Measurements from ENCODE around the gene ERVK3-1.
A peak's percentile ranks its signal among the peaks of the same experiment; 100 is the strongest.
"Not testable (repeated sequence)": the region's sequence is repeated elsewhere in the genome, so short reads cannot be mapped to it uniquely, and the experiment has no call there.

The ERVK3-1 gene

DNA sequence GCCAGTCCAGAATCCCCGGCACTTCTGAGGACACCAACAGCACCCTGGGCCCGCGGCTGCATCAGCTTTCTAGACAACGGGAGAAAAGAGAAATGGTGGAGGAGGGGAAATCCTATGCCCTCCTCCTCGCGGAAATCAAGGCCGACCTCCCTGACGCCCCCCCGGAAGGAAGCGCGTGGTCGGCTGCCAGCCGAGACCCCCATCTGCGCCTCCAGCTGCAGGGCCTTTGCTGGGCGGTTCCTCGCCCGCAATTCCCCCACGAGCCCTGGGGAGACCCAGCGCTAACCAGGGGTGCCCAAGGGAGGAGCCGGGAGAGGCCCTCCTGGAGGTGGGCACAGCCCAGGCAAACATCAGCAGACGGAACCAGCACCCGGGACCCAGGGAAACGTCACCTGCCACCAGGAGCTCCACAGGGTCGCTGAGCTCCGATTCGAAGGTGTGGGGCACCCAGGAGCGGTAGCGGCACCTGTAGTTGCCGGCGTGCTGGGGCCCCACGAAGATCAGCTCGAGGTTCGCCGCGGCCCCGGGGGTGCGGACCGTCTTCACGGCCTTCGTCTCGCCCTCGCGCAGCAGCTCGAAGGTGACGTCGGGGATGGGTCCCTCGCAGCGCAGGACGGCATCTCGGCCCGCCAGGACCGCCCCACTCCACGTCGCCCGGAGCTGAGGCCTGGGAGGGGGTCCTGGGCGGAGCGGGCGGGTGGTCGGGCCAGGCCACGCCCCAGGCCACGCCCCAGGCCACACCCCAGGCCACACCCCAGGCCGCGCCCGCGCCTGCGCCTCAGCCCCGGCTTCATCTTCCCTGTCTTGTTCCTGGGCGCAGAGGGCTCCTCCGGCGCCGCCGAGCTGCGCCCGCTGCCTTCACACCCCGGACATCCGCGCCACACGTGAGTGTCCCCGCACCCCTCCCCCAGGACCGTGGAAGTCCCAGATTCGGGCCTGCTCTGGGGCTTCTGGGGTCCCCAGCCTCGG is 42.1 kb downstream of the ERVK3-1 start:
- DNase-seq (ENCODE audit: low read depth in 2 of 2), result peak; percentile 38 to 50

- DNase-seq (ENCODE audit: low read depth in 2 of 2), result not testable (repeated sequence)
These were observed 42.9 kb downstream of the ERVK3-1 start for GRCh38 chr19:58348080-58348479.

- no peak for DNase-seq (ENCODE audit: low read depth in 2 of 2)
These were observed 44.4 kb downstream of the ERVK3-1 start for GRCh38 chr19:58349590-58349989.

GRCh38 chr19:58350001-58350861 is 45.1 kb downstream of the ERVK3-1 start:
- no peak for DNase-seq (ENCODE audit: low read depth in 2 of 2)

- no peak for DNase-seq (ENCODE audit: low read depth in 2 of 2)
These were observed 45.8 kb downstream of the ERVK3-1 start for GRCh38 chr19:58350871-58351557.

GRCh38 chr19:58351558-58351878 is 46.3 kb downstream of the ERVK3-1 start:
- no peak for DNase-seq (ENCODE audit: low read depth in 2 of 2)

DNA sequence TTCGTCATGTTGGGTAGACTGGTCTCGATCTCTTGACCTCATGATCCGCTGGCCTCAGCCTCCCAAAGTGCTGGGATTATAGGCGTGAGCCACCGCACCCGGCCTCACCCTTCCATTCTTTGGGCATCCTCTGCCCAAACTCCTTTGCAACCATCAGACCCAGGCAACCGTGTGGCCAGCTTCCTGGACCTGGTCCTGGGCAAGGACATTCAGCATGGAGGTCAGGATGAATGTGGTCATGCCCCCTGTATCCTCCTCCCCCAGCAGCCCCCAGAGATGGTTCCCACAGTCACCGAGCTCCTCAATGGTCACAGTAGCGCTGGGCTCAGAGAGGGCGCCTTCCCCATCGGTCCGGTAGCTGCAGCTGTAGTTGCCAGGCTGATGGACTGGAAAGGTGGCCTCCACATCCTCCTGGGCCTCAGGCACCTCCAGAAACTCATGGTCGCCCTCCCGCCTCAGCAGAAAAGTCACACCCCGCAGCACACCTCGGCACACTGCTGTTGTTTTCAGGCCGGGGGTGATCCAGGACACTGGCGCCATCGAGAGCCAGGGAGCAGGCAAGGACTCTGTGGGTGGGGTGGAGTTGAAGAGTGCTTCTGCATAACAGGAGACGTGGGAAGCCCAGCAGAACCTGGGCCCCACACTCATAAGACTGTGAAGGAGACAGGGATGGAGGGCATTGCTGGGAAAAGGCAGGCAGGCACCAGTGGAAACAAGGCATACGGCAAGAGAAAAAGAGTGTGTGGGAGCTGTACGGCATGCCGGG is 47.0 kb downstream of the ERVK3-1 start:
- DNase-seq (ENCODE audit: low read depth in 2 of 2), result no peak

GRCh38 chr19:58352760-58353671 is 47.8 kb downstream of the ERVK3-1 start, which contains the start of gene A1BG:
Gene A1BG (minus strand): TSS chr19:58353492. CDS start chr19:58353437, 55 bp downstream.
- no peak for DNase-seq (ENCODE audit: low read depth in 2 of 2)

- no peak for DNase-seq (ENCODE audit: low read depth in 2 of 2)
These were observed 48.7 kb downstream of the ERVK3-1 start for GRCh38 chr19:58353717-58354477.

DNA sequence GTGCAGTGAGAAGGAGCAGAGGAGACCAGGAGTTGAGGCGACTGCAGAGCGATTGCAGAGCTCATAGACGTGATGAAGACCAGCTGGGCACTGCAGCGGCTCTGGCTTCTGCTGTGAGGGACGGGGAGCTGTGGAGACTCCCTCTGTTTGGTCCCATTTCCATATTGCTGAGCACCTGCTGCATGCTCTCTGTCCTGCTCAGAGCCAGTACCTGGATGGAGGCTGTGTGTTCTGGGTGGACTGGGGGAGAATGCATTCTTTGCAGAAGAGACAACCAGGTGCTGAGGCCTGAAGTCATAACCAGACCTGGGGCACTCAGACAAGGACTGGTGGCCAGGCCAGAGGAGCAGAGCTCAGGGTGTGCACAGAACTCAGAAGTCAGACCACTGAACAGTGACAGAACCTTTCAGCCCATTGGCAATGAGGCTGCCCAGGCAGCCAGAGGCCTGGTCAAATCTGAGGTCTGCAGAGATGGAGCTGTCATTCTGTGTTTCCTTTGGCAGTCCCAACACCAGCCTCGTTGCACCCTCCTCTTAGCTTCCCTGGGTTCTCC is 49.4 kb downstream of the ERVK3-1 start:
- DNase-seq (ENCODE audit: low read depth in 2 of 2), result no peak

- no peak for DNase-seq (ENCODE audit: low read depth in 2 of 2)
These were observed 50.1 kb downstream of the ERVK3-1 start for GRCh38 chr19:58355215-58355796.

GRCh38 chr19:58355908-58356765 is 51.0 kb downstream of the ERVK3-1 start:
- no peak for DNase-seq (ENCODE audit: low read depth in 2 of 2)

GRCh38 chr19:58356766-58357480 is 51.7 kb downstream of the ERVK3-1 start:
- no peak for DNase-seq (ENCODE audit: low read depth in 2 of 2)

DNA sequence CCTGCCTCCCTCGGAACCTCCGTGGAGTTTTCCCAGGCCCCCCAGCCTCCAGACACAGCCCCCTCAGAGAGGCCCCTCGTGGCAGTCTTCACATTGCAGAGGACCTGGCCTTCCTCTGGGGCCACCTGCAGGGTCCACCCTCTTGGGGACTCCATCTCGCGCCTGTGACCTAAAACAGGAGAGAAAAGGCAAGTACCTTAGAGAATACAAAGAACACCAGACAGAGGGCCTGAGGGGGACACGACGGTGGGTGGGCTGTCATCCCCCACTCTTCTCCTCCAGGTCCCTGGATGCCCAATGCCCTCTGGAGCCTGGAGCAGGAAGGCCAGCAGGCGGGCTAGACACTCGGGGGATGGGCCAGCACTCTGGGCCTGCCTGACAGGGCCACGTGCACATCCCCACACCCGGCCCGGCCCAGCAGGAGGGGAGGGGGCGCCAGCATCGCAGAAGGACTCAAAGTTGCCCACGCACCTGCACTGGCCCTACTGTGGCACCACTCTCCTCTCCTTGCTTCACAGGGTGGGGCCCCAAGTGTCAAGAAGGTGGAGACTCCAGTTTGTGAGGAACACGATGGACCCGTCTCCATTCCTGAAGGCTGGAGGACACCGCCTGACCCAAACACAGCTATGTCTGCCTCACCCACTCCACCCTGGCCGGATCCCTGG is 52.4 kb downstream of the ERVK3-1 start:
- no peak for DNase-seq (ENCODE audit: low read depth in 2 of 2)

DNA sequence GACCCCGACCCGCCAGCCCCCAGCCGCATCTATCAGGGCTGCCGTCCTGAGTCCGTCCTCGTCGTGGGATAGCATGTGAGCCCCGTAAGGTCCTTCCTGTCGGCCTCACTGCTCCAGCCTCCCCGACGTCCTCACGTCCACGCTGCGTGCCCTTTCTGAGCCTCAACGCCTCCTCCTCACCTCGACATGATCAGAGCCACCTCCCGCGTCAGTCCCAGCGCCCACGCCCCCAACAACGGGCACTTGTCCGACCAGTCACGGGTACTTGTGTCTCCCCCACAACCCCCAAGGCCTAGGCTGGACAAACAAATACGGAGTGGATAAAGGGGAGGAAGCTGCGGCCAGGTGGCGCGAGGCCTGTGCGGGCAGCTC is 56.7 kb downstream of the ERVK3-1 start:
- peak in 1 of 2 donors; percentile 35 for DNase-seq (ENCODE audit: low read depth in 2 of 2)

- peak; percentile 92 to 96 for DNase-seq (ENCODE audit: low read depth in 2 of 2)
These were observed 57.3 kb downstream of the ERVK3-1 start, which contains the start of gene ZNF497 for GRCh38 chr19:58362272-58362994. Gene ZNF497 (minus strand): TSS chr19:58362751. CDS start chr19:58357635, 5,116 bp downstream.
